AG09319 (cell line): ENCODE results near the gene DOK5.

Source experiments
- DNase-seq: peaks from one replicate; pipeline ENCODE4 v3.0.0-alpha.2; 2010; ENCODE audit warnings: low read depth; ENCODE audit errors: extremely low read depth
- TF ChIP-seq, protein P1 (sequence below): IDR thresholded peaks from 2 replicates; pipeline ENCODE4 v1.5.1; 2011; ENCODE audit warnings: low read depth, mild to moderate bottlenecking, inconsistent platforms, low read length, moderate library complexity

Gene DOK5

DNA sequence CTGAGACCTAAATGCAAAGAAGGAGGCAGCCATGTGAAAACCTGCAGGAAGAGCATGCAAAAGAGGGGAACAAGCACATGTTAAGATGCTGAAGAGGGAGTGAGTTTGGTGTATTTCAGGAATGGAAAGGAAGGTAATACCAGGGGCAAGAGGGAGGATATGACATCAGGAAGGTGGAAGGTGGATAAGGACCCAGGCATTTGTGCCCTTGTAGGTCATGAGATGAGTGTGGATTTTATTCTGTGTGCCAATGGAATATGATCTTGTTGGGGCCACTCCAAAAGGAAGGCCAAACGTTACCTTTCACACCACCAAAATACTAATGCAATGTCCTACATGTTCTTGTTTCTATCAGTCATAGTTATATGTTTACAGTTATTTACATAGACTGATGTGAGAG, 17.2 kb upstream of the DOK5 start:
- TF ChIP-seq, protein P1, sequence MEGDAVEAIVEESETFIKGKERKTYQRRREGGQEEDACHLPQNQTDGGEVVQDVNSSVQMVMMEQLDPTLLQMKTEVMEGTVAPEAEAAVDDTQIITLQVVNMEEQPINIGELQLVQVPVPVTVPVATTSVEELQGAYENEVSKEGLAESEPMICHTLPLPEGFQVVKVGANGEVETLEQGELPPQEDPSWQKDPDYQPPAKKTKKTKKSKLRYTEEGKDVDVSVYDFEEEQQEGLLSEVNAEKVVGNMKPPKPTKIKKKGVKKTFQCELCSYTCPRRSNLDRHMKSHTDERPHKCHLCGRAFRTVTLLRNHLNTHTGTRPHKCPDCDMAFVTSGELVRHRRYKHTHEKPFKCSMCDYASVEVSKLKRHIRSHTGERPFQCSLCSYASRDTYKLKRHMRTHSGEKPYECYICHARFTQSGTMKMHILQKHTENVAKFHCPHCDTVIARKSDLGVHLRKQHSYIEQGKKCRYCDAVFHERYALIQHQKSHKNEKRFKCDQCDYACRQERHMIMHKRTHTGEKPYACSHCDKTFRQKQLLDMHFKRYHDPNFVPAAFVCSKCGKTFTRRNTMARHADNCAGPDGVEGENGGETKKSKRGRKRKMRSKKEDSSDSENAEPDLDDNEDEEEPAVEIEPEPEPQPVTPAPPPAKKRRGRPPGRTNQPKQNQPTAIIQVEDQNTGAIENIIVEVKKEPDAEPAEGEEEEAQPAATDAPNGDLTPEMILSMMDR = no peak
- DNase-seq = no peak

DNA sequence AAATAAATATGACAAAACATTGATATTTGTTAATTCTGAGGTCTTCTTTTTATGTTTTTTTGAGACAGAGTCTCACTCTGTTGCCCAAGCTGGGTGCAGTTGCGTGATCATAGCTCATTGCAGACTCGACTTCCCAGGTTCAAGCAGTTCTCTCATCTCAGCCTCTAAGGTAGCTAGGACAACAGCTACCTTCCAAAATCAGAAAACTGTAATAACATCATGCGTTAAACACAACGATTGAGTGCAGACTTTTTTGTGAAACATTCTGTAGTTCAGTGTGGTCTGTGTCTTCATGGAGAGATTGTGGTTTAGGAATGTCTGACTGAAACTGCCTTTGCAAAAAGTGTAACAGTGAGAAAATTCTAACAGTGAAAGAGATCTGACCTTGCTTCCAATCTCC, 16.1 kb upstream of the DOK5 start:
- TF ChIP-seq, protein P1 = no peak
- DNase-seq = no peak

DNA sequence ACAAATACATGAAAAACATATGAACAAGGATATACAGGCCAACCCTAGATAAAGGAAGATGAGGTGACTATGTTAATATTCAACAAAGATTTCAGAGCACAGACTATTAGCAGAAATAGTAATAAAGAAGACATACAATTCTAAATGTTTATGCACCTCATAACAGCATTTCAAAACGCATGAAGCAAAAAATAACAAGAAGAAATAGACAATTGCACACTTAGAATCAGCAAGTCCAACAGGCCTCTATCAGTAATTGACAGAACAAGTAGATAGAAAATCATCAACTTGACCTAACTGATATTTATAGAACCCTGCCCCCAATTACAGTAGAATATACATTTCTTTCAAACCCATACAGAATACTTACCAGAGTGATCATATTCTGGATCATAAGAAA, 11.4 kb upstream of the DOK5 start:
- no peak for DNase-seq
- TF ChIP-seq, protein P1 = no peak

DNA sequence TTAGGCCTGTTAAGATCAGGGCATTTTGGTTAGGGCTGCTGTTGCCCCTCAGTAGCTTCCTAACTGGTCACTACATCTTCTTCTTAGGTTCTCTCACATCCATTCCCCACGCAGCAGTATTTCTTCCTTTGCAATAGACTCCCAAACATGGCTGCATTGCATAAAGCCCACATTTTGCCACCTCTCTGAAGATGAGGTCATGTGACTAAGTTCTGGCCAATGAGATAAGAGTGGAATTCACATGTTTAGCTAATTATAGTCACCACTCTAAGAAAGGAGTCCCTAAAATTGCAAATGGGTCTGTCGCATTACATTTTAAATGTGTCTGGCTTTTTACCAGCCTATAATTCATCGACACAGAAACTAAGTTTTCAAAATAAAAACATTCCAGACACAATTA, 9.3 kb upstream of the DOK5 start:
- no peak for DNase-seq
- TF ChIP-seq, protein P1 = no peak

DNA sequence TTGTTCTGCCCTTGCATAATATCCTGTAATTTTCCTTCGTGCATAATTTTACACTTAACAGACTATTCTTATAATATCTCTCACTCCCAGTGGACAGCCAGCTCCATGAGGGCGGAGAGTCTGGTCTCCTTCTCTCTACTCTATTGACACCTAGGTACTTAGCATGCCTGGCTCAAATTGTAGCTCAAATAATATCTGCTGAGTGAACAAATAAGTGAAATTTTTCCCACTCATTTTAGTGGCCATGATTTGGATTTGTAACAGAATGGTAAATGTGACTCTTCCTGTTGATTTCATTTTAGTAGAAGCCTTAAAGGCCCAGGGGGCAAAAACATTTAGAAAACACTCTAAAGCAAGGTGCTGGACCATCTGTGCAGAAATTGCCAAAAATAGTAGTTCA, 7.8 kb upstream of the DOK5 start:
- TF ChIP-seq, protein P1 = no peak
- no peak for DNase-seq

DNA sequence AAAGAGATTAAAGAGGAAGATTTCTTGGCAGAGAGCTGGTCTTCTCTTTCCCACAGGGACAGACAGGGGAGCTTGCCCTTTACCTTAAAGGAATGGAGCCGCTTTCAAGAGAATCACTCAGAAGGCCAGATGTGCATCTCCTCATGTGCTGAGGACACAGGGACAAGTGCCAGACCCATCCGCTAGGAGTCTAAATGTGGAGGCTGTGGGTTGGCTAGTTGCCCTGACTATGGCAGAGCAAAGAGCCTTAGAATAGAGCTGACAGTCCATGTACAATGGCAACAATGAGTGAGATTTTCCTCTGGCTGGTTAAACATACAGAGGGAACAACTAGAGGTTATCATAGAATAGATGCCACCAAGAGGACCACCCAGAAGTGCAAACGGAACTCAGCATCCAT, 7.3 kb upstream of the DOK5 start:
- DNase-seq = no peak
- TF ChIP-seq, protein P1 = no peak

DNA sequence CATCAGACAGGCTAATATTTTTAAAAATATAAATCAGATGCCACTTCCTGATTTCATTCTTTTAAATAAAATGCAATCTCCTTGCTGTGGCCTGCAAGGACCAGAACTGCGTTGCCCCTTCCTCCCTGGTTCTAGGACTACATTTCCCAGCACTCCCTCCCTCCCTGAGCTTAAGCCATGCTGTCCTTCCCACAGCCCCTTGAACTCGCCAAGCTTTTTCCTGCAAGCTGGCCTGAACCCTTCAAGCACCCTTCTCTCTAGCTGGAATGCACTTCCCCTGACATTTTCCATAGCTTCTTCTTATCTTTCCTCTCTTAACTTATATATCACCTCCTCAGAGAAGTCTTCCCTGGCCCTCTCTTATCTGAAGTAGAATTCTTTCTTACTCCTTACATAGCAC, 6.1 kb upstream of the DOK5 start:
- TF ChIP-seq, protein P1 = no peak
- no peak for DNase-seq

DNA sequence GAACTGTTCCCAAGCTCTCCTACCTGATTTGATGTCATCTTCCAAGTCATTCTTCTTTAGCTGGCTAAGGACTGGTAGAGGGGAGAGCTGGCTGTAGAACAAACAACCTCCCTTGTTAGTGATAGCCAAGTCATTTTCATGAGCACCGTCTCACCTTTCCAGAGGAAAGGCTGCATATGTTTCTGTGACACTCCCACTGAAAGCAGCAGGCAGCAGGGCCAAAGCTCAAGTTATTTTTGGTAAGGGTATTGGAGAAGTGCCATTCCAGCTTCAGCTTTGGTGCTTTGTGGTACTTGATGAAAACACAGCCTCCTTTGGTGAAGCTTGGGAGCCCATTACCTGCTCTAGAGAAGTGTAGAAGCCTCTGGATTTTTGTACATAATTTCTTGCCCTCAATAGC, 5.4 kb upstream of the DOK5 start:
- TF ChIP-seq, protein P1 = no peak
- no peak for DNase-seq
